OCI-LY7 (cell line): ENCODE results near the gene PDAP1. TPM values are rescaled to one million over a fixed set of nuclear protein-coding genes. Genes with fewer than 3 reads are reported as not detected.

ENCODE experiments used
- BruUV-seq: library from RNA; stranded (reverse); fragments of 400-500 nt; replicated peaks from 2 replicates; lab custom pipeline; 2021; lab: Mats Ljungman, UMichigan
- CTCF ChIA-PET: fragments of 300-600 bp; sonication (Branson Sonifier 250); formaldehyde crosslinking; loops from one replicate; lab custom pipeline; 2022; ENCODE audit warnings: antibody characterized with exemption; ENCODE audit not compliant: unreplicated experiment; lab: Charles Lee
- POLR2A ChIA-PET: fragments of 300-600 bp; sonication (Branson Sonifier 250); formaldehyde crosslinking; loops from one replicate; lab custom pipeline; 2022; ENCODE audit warnings: antibody characterized with exemption; lab: Charles Lee
- DNase-seq: peaks from one replicate; pipeline ENCODE4 v3.0.0-alpha.2; 2015; ENCODE audit warnings: low spot score
- H2AFZ ChIP-seq: fragments of 200-600 bp; sonication (generic), shearing (Covaris generic); 2 replicates; pipeline ENCODE4 v1.6.1; 2014; ENCODE audit warnings: mild to moderate bottlenecking, antibody characterized with exemption, low read length, moderate library complexity
- H3K27ac ChIP-seq: fragments of 200-600 bp; sonication (generic); 2 replicates; pipeline ENCODE4 v1.5.1; 2014; ENCODE audit warnings: mixed run types, low read depth, mild to moderate bottlenecking, moderate library complexity, low read length, inconsistent platforms; ENCODE audit not compliant: poor library complexity, severe bottlenecking
- H3K36me3 ChIP-seq: fragments of 200-600 bp; sonication (generic); 2 replicates; pipeline ENCODE4 v1.6.1; 2014; ENCODE audit warnings: mild to moderate bottlenecking, antibody characterized with exemption, low read length, moderate library complexity, mixed read lengths; ENCODE audit not compliant: insufficient read depth
- H3K4me1 ChIP-seq: fragments of 200-600 bp; sonication (generic); 2 replicates; pipeline ENCODE4 v1.5.1; 2014; ENCODE audit warnings: mild to moderate bottlenecking, low read length; ENCODE audit not compliant: insufficient read depth, poor library complexity, severe bottlenecking
- H3K4me2 ChIP-seq: fragments of 200-600 bp; sonication (generic); 2 replicates; pipeline ENCODE4 v1.6.1; 2014; ENCODE audit warnings: mild to moderate bottlenecking, low read length
- H3K4me3 ChIP-seq: fragments of 200-600 bp; sonication (generic); 2 replicates; pipeline ENCODE4 v1.5.1; 2014; ENCODE audit warnings: mild to moderate bottlenecking, low read depth, low read length; ENCODE audit not compliant: poor library complexity, severe bottlenecking
- H3K79me2 ChIP-seq: fragments of 200-600 bp; sonication (generic); 2 replicates; pipeline ENCODE4 v1.6.1; 2016; ENCODE audit warnings: low read depth, mild to moderate bottlenecking, low read length, moderate library complexity, mixed read lengths; ENCODE audit not compliant: insufficient read depth
- H3K9me2 ChIP-seq: fragments of 200-600 bp; sonication (generic); 2 replicates; pipeline ENCODE4 v1.6.1; 2016; ENCODE audit warnings: mild to moderate bottlenecking, low read length, mixed read lengths; ENCODE audit not compliant: insufficient read depth
- H3K9me3 ChIP-seq: fragments of 200-600 bp; sonication (generic); 2 replicates; pipeline ENCODE4 v1.6.1; 2014; ENCODE audit warnings: mild to moderate bottlenecking, mixed run types, low read length, mixed read lengths
- H4K20me1 ChIP-seq: fragments of 200-600 bp; sonication (generic); 2 replicates; pipeline ENCODE4 v1.6.1; 2014; ENCODE audit warnings: mild to moderate bottlenecking, antibody characterized with exemption, low read length, moderate library complexity, mixed read lengths; ENCODE audit not compliant: insufficient read depth
- CTCF ChIP-seq: fragments of 200-600 bp; sonication (generic); conservative IDR thresholded peaks from 2 replicates; pipeline ENCODE4 v1.5.1; 2014; ENCODE audit warnings: mild to moderate bottlenecking, antibody characterized with exemption, low read length, moderate library complexity, mixed read lengths
- EZH2phosphoT487 ChIP-seq: fragments of 200-600 bp; sonication (generic); IDR thresholded peaks from 2 replicates; pipeline ENCODE4 v1.6.1; 2018; ENCODE audit warnings: low read depth, borderline replicate concordance, mild to moderate bottlenecking, mixed run types, antibody characterized with exemption, low read length, moderate library complexity, mixed read lengths
- intact Hi-C: fragments of 100-400 bp; cut with micrococcal nuclease; formaldehyde crosslinking; loops from one replicate; pipeline ENCODE4 v1.10.0; 2022; ENCODE audit not compliant: unreplicated experiment
- total RNA-seq, 2 experiments: library from RNA; depleted of rRNA in 1 of 2; stranded (reverse); fragments of >200 nt in 1 of 2; shearing (Covaris generic) in 1 of 2; gene quantifications; 2 replicates each; pipeline ENCODE4 v1.2.3, GENCODE V29; 2014 to 2022

Gene PDAP1
- total RNA-seq, 2 experiments from 2014 or later = 33.7 to 135 TPM

GRCh38 chr7:99396418-99397296 is 11.7 kb downstream of the PDAP1 start:
- no peaks in the 10 kb centered on the region for H3K9me2 ChIP-seq
- H3K36me3 ChIP-seq = peaks cover 97% of the 10 kb centered on the region
- H3K4me3 ChIP-seq = no peak overlapping the region
- H3K27ac ChIP-seq = no peak overlapping the region
- POLR2A ChIA-PET = interaction anchor here (0.6 to 0.7 kb wide), 2 partner anchors 299 to 318 kb away, joined by 3 to 5 read pairs; no protein-coding TSS in a partner anchor
- no peaks in the 10 kb centered on the region for H3K79me2 ChIP-seq
- no peak overlapping the region for H2AFZ ChIP-seq
- CTCF ChIA-PET = no interaction called here
- BruUV-seq = no TSS peak
- H3K9me3 ChIP-seq = no peaks in the 10 kb centered on the region
- peaks cover 6% of the 10 kb centered on the region; the same call in 1 of the 2 replicates for H4K20me1 ChIP-seq
- TF ChIP-seq CTCF (no peak), EZH2phosphoT487 (no peak)
- intact Hi-C loops = no loop called here
- H3K4me1 ChIP-seq = peaks cover 15% of the 10 kb centered on the region
- H3K4me2 ChIP-seq = no peak overlapping the region
- DNase-seq = no peak

- BruUV-seq = TSS peak; percentile 97
- CTCF ChIA-PET = no interaction called here
- Histone ChIP-seq H2AFZ (no peak overlapping the region), H3K36me3 (peaks cover 97% of the 10 kb centered on the region), H3K79me2 (no peaks in the 10 kb centered on the region), H3K9me3 (no peaks in the 10 kb centered on the region), H3K4me1 (peaks cover 15% of the 10 kb centered on the region), H4K20me1 (peaks cover 6% of the 10 kb centered on the region; the same call in 1 of the 2 replicates), H3K4me2 (no peak overlapping the region), H3K9me2 (no peaks in the 10 kb centered on the region), H3K27ac (no peak overlapping the region), H3K4me3 (no peak overlapping the region)
- TF ChIP-seq CTCF (no peak), EZH2phosphoT487 (no peak)
- intact Hi-C loops = no loop called here
- DNase-seq = no peak
- POLR2A ChIA-PET = interaction anchor here (0.6 to 1.6 kb wide), 3 partner anchors 12 to 318 kb away, joined by 3 to 5 read pairs (median 5); no protein-coding TSS in a partner anchor
These were observed 12.6 kb downstream of the PDAP1 start for GRCh38 chr7:99395616-99396327.
